GM12873 (cell line): ENCODE results near the gene OBSCN.

Experiments used
- TF ChIP-seq, protein P1 (sequence below): IDR thresholded peaks from 2 replicates; pipeline ENCODE4 v1.5.1; 2012; ENCODE audit warnings: low read depth, mild to moderate bottlenecking, moderate library complexity, low read length, control low read depth; ENCODE audit not compliant: insufficient read depth; ENCODE audit errors: missing control alignments

The OBSCN gene

GRCh38 chr1:228370941-228371740 is 163.3 kb downstream of the OBSCN start:
- TF ChIP-seq, protein P1, sequence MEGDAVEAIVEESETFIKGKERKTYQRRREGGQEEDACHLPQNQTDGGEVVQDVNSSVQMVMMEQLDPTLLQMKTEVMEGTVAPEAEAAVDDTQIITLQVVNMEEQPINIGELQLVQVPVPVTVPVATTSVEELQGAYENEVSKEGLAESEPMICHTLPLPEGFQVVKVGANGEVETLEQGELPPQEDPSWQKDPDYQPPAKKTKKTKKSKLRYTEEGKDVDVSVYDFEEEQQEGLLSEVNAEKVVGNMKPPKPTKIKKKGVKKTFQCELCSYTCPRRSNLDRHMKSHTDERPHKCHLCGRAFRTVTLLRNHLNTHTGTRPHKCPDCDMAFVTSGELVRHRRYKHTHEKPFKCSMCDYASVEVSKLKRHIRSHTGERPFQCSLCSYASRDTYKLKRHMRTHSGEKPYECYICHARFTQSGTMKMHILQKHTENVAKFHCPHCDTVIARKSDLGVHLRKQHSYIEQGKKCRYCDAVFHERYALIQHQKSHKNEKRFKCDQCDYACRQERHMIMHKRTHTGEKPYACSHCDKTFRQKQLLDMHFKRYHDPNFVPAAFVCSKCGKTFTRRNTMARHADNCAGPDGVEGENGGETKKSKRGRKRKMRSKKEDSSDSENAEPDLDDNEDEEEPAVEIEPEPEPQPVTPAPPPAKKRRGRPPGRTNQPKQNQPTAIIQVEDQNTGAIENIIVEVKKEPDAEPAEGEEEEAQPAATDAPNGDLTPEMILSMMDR: no peak

DNA sequence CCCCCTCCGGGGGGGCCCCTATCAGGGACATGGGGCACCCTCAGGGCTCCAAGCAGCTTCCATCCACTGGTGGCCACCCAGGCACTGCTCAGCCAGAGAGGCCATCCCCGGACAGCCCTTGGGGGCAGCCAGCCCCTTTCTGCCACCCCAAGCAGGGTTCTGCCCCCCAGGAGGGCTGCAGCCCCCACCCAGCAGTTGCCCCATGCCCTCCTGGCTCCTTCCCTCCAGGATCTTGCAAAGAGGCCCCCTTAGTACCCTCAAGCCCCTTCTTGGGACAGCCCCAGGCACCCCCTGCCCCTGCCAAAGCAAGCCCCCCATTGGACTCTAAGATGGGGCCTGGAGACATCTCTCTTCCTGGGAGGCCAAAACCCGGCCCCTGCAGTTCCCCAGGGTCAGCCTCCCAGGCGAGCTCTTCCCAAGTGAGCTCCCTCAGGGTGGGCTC is 163.9 kb downstream of the OBSCN start:
- TF ChIP-seq, protein P1: no peak

GRCh38 chr1:228372183-228373003 is 164.5 kb downstream of the OBSCN start:
- TF ChIP-seq, protein P1: no peak

DNA sequence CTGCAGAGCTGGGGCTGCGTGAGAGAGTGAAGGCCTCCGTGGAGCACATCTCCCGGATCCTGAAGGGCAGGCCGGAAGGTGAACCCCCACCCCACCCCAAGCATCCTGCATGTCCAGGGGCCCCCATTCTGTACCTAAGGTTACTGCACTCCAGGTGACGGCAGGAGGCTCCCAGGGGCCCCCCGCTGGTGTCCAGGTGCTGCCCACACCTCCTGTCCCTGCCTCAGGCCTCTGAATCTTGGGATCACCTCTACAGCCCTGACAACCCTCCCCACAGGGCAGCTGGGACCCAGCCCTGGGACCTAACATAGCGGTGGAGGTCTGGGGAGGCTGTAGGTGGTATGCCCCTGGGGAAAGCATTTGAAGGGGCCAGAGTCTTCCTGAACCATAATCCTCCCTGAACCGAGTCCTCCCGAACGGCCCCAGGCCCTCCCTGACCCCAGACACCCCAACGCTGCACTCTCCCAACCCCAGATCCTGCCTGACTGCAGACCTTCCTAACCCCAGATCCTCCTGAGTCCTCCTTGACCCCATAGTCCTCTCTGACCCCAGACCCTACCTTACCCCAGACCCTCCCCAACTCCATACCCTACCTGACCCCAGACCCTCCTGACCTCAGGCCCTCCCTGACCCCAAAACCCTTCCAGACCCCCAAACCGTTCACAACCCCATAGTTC is 165.3 kb downstream of the OBSCN start:
- TF ChIP-seq, protein P1: no peak

- TF ChIP-seq, protein P1: no peak
These were observed 166.1 kb downstream of the OBSCN start for GRCh38 chr1:228373681-228374571.

GRCh38 chr1:228374711-228375577 is 167.1 kb downstream of the OBSCN start:
- TF ChIP-seq, protein P1: no peak
